ENCODE results near the gene MSANTD1.

GRCh38 chr4:3227878-3228675 lies 20.9 kb upstream of the MSANTD1 start:
- TF ChIP-seq POLR2A (IDR thresholded peaks at IDR 0.05) = no peak
- no peak for TF ChIP-seq CTCF (IDR thresholded peaks at IDR 0.05)
